H1 (cell line): ENCODE measurements around the gene CTSK.

Experiments used
- EZH2 ChIP-seq: fragments of 200-600 bp; sonication (generic); IDR thresholded peaks from 2 replicates; pipeline ENCODE4 v1.7.1; 2012; ENCODE audit warnings: low read depth, mild to moderate bottlenecking, moderate library complexity, low read length, inconsistent platforms; ENCODE audit not compliant: severe bottlenecking
- MAFK ChIP-seq: IDR thresholded peaks from 2 replicates; pipeline ENCODE4 v1.6.1; 2012; ENCODE audit warnings: low read depth, mild to moderate bottlenecking, improper control_type of control experiment, low read length
- POLR2A ChIP-seq, 2 experiments: IDR thresholded peaks; 1 replicate in 1 of 2; 2 replicates in 1 of 2; pipeline ENCODE4 v1.6.1; 2011; ENCODE audit warnings: low read depth in 2 of 2, low read length in 2 of 2, mild to moderate bottlenecking in 2 of 2; ENCODE audit errors: control extremely low read depth in 1 of 2

DNA sequence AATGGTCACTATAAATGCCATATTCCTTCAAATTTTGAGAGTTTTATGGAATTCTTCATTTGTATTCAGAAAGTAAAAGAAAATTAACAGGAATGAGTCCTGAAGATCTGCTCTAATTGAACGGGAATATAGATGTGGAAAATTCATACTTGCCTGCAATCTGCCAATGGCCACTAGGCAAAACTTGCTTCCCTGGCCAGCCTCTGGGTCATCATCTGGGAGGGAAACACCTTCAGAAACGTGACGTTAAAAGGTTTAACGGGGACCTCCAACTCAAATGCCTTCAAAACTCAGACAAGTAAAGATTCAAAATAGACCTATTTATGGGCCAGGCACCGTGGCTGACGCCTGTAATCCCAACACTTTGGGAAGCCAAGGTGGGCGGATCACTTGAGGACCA is 21.7 kb upstream of the CTSK start:
- TF ChIP-seq POLR2A (IDR thresholded peaks at IDR 0.05; ENCODE audit: control extremely low read depth in 1 of 2, low read depth in 2 of 2, low read length in 2 of 2) = no peak
- TF ChIP-seq MAFK = no peak
- no peak for TF ChIP-seq EZH2
